Right ventricle myocardium inferior (tissue), 1 donor: ENCODE results near the gene GRM8. TPM values are rescaled to one million over a fixed set of nuclear protein-coding genes. Genes with fewer than 3 reads are reported as not detected.
A peak's percentile ranks its signal among the peaks of the same experiment; 100 is the strongest.
"Not testable (repeated sequence)": the region's sequence is repeated elsewhere in the genome, so short reads cannot be mapped to it uniquely, and the experiment has no call there.

ENCODE experiments used
- ATAC-seq: fragments of 200-7000 bp; cut with Tn5 transposase; one replicate; pipeline ENCODE4 v1.9.1; 2020; ENCODE audit warnings: mild to moderate bottlenecking, moderate library complexity
- DNase-seq: peaks from one replicate; pipeline ENCODE4 v3.0.0; 2021; ENCODE audit errors: missing footprints
- intact Hi-C: fragments of 100-400 bp; cut with DNase I; formaldehyde crosslinking; loops from one replicate; pipeline ENCODE4 v1.11.0; 2022
- total RNA-seq: library from RNA; stranded (reverse); fragmentation: NEBNext Ultra II Directional; extraction: Animal tissue kit (Norgen Biotek cat#: 25700); gene quantifications from one replicate; pipeline ENCODE4 v1.2.1, GENCODE V29; 2021
- donor health status: DM: no; HTN: yes; CAD: no; lungs with severe emphysema.

Gene GRM8
- total RNA-seq, 1 donor from 2014 or later = 0.22 TPM

DNA sequence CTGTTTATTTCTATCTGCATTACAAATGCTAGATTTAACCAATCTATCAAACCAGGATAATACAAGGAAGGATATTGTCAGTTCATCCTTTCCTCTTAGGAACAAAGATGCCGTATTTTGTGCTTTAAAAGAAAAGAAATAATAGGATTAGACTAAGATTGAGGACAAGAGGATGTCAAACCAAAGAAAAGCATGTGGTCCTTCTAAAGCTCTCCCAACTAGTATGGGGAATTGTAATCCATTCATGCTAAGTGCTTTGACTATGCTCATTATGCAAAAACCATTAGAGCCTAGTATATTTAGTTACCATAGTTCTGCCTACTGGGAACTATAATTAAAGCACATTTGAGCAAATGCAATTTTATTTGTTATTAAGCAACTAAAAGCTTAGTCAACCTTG, 280.2 kb downstream of the GRM8 start:
- ATAC-seq = no peak
- DNase-seq = no peak
- intact Hi-C loops = no loop called here

- ATAC-seq (no peak), DNase-seq (no peak)
These were observed 293.1 kb downstream of the GRM8 start for GRCh38 chr7:126959649-126960048.

DNA sequence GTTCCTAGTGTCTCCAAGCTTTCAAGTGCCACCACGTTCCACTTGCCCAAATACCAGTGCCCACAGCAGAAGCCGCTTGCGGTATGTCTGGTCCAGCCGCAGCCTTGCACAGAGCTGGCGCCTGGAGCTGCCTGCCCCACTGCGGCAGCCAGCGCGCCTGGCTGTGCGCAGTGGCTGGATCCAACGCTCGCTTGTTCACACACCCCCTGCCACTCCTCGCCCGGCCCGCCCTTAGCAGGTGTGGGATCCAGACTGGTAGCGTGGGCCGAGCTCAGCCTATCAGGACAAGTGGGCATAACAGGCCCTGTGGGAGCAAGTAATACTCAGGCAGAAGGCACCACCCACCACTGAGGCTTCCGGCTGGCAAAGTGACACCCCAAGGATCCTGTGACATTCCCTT, 294.4 kb downstream of the GRM8 start:
- DNase-seq = peak; percentile 50

More at GRCh38 chr7:126959649-126960048, 293.1 kb downstream of the GRM8 start:
- intact Hi-C loops = no loop called here

DNA sequence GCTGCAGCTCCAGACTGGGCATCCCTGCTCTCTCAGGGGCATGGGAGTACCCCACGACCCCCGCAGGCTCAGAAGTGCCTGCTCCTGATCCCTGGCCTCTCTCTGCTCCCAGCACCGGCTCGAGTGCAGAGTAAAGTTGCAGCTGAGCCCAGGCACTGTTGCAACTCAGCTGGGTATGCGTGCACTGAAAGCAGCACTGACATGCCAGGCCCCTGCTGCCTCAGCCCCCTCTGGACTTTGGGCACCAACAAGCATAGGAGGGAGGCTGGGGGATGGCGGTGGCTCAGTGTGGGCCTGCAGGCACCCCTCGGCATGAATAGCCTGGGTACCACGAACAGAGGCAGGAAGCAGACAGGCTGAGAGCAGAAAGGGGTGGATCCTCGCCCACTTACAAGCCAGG, 295.3 kb downstream of the GRM8 start:
- DNase-seq (no peak), ATAC-seq (no peak)
- intact Hi-C loops = no loop called here

More for the DNA sequence above, 294.4 kb downstream of the GRM8 start:
- no peak for ATAC-seq
- intact Hi-C loops = no loop called here

DNA sequence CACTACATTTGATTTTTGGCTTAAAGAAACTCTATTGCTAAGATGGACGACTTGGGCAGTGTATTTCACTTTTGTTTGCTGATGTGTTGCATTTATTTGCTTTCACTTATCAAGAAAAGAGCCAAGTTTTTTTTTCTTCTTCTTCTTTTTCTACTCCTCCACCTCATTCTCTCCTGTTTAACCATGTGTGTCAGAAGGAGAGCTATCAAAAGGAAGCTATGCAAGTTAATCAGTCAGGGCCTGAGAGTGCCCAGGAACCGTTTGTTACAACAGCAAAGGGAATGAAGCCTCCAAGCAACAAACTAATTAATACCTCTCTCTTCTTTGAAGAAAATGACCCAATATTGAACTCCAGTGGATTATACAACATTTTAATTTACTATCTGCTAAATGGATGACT, 299.3 kb downstream of the GRM8 start:
- DNase-seq (no peak), ATAC-seq (no peak)
- intact Hi-C loops = no loop called here

GRCh38 chr7:126948664-126949063, 304.1 kb downstream of the GRM8 start:
- intact Hi-C loops = no loop called here
- ATAC-seq = no peak
- no peak for DNase-seq

DNA sequence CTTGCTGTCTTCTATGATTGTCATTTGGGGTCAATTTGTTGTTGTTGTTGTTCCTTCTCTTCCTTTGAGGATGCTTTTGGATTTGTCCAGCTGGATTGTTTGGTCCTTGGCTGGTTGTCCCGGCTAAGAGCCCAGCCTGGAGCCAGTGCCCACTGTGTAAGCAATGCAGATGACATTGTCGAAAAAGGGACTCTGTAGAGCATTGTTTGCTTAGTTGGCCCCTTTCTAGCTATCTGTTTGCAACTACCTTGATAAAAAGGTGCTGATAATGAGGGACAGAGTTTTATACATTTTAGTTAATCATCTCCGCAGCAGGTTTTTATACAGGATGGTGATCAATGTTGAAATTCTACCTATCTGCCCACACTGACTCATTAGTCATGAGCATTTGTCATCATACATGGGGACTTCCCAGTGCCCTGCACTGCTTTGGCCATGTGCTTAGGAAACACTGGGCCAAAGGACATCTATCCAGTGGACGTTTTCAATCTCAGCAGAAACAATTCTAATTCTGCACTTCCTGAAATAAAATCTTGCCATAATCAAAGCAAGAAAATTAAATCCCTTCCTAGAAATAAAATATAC, 311.9 kb downstream of the GRM8 start:
- no peak for DNase-seq
- intact Hi-C loops = no loop called here
- no peak for ATAC-seq

- no peak for ATAC-seq
- no peak for DNase-seq
- intact Hi-C loops = no loop called here
These were observed 315.6 kb downstream of the GRM8 start for GRCh38 chr7:126937171-126937570.

DNA sequence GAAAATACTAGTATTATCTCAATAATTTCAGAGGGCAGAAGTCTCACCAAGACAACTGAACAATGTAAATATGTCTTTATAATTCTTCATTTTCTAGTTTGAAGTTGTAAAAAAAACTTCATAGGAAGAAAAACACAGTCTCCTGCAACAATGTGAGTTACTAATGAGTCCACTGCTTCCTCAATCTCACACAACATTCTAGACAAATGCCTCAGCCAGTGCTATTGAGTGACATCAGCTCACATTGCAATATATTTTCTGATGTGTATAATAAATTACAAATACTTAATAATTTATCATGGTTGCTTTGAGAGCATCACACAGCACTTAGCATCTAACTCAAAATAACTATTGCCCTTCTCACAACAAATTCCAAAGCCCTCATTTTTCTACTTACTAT, 321.2 kb downstream of the GRM8 start:
- ATAC-seq = no peak
- no peak for DNase-seq
- intact Hi-C loops = no loop called here

DNA sequence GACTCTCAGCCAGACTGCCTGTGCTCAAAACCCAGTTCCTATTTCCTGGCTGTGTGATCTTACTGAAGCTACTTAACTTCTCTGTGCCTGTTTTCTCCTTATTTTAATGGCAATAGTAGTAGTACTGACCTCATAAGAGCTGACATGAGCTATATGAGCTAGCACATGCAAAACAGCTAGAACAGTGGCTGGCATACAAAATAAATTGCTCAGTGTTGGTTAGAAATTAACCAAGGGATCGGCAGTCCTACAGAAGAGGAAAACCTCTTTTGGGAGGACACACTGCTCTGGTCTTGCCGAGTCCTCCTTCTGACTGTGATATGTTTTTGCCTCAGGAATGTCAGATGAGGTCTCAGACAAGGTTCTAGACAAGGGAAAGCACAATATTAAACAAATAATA, 322.6 kb downstream of the GRM8 start:
- no peak for DNase-seq
- intact Hi-C loops = no loop called here
- ATAC-seq = no peak

GRCh38 chr7:126924477-126924876, 328.3 kb downstream of the GRM8 start:
- ATAC-seq (no peak), DNase-seq (no peak)
- intact Hi-C loops = no loop called here

GRCh38 chr7:126911627-126912026, 341.1 kb downstream of the GRM8 start:
- intact Hi-C loops, ATAC-seq, DNase-seq: not testable (repeated sequence)

DNA sequence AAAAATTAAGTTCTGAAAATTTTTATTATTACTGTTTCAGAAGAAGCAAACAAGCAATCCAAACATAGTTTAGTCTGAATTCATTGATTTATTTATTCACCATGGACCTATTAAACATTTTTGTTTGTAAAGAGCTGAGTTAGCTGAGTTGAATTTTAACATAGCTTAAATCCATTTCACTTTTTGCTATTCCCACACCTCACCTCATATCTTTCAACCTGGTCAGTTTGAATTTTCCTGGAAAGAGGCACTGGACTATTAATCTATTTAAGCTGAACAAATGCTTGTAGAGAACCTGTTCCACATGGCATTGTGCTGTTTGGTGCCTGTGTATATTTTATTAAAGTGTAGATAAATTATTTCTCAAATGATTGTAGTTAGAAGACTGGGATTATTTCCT, 344.2 kb downstream of the GRM8 start:
- DNase-seq, intact Hi-C loops, ATAC-seq: not testable (repeated sequence)

DNA sequence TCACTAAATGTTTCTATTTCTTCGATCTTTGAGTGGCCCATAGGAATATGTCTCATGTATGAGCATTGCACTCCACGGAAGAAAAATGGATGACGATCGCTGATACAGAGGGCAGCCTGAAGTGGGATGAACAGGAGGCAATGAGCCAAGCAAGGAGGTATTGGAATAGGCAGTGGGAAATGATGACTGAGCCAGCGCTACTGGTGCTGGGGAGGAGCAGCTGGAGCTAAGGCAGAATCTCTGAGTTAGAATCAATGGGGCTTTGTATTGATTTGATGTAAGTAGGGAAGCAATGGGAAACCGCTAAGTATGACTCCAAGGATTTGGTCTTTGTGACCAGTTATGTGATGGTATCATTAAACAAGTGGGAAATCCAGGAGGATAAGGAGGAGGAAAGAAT, 345.1 kb downstream of the GRM8 start:
- DNase-seq, ATAC-seq, intact Hi-C loops: not testable (repeated sequence)

GRCh38 chr7:126905255-126905654, 347.5 kb downstream of the GRM8 start:
- intact Hi-C loops, DNase-seq, ATAC-seq: not testable (repeated sequence)

GRCh38 chr7:126901041-126901765, 351.5 kb downstream of the GRM8 start:
- DNase-seq, intact Hi-C loops, ATAC-seq: not testable (repeated sequence)

- intact Hi-C loops, ATAC-seq, DNase-seq: not testable (repeated sequence)
These were observed 364.8 kb downstream of the GRM8 start for GRCh38 chr7:126887980-126888379.

- ATAC-seq, intact Hi-C loops, DNase-seq: not testable (repeated sequence)
These were observed 365.2 kb downstream of the GRM8 start for GRCh38 chr7:126887560-126887959.

GRCh38 chr7:126882730-126883129, 370.0 kb downstream of the GRM8 start:
- DNase-seq, intact Hi-C loops, ATAC-seq: not testable (repeated sequence)

DNA sequence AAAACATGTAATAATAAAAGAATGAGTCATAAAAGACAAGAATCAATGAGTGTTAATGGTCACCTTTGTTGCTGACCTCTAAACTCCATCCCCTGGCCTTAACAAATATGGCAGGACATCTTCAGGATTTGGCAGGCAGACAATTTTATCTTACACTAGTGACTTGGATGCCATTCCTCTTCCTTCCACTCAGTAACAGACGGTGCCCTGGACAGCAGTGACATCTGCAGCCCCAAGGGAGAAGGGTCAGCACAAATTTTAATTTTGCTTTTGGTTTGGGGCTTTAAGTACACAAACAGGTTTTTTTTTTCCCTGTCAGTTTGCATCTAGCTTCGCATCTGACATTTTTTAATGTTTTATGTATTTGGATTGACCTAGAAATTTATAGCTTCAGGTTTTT, 370.8 kb downstream of the GRM8 start:
- ATAC-seq, intact Hi-C loops, DNase-seq: not testable (repeated sequence)
